NCI-H748 (cell line): Measurements from ENCODE around the gene SLC22A4.

Experiments
- DNase-seq: peaks from one replicate; lab custom pipeline; 2025; ENCODE audit not compliant: unreplicated experiment; lab: John Stamatoyannopoulos, UW

Gene SLC22A4

DNA sequence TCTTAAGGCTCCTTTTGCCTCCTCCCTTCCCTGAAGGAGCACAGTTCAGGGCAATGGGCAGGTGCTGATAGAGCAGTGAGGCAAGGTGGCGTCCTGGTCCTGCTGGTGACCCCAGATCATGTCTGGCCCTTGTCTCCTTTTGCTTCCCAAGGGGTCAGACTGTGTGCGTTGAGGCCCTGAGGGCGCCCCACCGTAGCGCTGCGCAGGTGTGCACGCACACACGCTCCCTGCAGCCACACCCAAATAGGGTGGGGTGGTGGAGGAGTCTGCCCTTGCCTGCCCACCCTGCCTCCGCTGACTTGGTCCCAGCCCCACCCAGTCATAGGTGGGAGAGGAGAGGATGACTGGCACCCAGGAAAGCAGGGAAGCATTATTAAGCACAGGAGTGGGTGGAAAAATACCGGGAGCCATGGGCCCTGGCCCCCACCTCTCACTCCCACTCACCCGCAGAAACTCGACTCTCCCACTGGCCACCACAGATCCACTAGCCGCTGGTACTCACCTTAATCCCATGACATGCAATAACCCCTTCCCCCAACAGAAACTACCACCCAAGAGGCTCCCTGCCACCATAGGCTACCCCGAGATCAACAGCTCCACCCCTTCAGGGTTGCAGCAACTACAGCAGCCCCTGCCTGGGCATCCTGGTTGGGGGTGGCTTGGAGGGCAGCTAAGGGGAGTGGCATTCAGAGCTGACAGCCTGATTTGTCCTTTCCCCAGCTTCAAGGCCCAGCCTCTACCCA lies 20.0 kb upstream of the SLC22A4 start:
- peak; percentile 27 for DNase-seq

DNA sequence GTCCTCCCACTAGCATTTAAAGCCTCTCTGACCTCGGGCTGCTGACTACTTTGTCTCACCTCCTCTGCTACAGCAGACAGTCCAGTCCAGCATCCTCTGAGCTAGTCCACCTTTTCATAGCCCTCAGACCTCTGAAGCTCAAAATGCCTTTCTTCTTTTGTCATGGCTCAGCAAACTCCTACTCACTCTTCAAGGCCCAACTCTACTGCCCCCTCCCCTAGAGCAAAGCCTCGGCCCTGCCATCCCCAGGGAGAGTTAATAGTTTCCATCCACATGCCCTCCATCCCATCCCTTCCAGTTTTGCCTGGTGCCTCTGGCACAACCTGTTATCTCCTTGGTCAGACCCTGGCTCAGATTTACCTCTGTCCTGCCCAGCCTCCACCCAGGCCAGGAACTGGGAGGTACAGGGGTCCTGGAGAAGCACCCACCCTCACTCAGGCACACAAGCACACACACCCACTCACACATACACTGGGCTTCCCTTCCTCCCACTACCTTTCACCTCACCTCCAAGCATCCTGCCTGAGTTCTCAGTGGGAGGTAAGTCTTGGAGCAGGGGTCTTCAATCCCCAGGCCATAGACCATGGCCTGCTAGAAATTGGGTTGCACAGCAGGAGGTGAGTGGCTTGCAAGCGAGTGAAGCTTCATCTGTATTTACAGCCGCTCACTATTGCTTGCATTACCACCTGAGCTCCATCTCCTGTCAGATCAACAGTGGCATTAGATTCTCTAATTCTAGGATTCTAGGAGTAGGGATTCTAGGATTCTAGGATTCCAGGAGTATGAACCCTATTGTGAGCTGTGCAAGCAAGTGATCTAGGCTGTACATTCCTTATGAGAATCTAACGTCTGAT lies 18.6 kb upstream of the SLC22A4 start:
- no peak for DNase-seq

DNA sequence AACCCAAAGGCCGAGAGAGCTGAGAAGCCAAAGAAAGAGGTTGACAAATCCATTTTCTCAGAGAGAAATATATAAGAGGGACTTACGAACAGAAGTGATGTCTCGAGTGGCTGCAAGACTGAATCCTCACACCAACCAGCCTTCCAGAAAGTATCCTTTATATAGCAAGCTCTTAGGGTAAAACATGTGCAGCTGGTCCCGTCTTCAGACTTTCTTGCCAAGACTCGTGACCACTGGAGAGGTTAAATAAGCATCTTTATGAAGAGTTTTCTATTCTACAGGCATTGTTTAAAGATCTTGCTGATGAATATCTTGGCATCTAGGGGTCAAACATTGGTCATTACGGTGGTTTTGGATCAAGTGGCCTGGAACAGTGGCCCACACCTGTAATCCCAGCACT lies 16.9 kb upstream of the SLC22A4 start:
- no peak for DNase-seq

DNA sequence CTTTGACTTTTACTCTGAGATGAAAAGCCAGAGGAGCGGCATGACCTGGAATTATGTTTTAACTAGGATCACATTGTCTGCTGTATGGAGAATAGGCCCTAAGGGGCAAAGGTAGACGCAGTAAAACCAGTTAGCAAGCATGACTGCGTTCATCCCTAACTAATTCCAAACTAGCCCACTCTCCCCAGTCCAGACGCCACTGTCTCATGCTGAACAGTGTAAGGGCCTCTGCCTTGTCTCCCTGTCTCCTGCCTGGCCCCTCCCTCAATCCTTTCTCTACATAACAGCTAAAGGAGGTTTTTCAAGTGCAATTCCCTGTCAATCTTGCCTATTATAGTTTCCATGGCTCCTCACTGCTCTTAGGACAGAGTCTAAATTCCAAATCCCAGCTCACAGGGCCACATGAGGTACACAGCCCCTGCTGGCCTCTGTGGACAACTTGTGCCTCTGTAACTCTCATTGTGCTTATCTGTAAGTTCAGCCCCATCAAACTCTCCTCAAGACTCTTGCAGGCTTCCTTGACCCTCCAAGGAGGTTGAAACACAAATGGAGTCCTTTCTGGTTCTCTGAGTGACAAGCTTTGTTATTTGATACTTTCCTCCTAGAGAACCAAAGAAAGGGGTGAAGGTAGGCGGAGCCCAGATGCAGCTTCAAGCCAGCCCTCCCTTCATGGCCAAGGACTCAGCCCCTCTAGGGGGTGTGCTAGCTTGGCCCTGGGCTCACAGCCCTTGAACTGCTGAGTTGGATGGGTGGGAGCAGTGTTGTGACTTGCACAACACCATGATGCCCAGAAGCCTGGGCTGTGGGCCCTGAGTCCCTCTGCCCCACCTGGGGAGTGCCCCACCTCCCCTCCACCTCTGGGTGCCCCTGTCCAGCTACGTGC lies 16.0 kb upstream of the SLC22A4 start:
- DNase-seq = no peak

GRCh38 chr5:132279801-132280200 lies 14.4 kb upstream of the SLC22A4 start:
- no peak for DNase-seq

GRCh38 chr5:132280371-132281240 lies 13.6 kb upstream of the SLC22A4 start:
- DNase-seq = no peak

DNA sequence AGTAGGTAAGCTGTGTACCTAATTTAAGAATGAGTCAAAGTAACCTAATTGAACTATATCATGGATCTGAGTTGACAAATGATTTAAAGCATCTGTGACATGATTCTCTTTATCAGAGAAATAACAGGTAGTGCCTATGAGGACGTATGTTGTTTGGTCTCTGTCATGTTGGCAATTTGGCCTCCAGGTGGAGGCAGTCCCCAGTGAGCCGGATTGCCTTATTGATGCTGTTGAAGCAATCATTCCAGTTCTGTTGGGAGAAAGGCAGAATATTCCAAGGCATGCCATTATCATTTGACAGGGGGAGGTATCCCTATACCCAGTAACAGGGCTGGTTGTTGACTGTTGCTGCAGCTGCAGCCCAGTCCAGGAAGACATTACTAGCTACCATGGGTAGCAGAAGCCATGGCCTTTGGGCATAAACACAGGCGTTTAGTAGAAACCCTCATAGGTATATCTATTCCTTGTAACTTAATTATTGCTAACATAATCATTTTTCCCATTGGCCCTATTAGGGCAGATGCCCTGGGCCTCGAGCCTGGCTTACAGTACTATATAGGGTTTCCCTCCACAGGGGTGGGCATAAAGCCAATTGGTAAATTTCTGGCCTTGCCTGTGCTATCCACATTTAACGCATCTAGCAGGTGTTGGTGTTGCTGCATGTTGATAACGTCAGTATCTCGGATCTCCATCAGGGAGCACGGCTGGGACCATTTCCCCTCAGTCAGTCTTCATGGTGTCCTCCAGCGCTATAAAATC lies 12.2 kb upstream of the SLC22A4 start:
- DNase-seq = no peak

DNA sequence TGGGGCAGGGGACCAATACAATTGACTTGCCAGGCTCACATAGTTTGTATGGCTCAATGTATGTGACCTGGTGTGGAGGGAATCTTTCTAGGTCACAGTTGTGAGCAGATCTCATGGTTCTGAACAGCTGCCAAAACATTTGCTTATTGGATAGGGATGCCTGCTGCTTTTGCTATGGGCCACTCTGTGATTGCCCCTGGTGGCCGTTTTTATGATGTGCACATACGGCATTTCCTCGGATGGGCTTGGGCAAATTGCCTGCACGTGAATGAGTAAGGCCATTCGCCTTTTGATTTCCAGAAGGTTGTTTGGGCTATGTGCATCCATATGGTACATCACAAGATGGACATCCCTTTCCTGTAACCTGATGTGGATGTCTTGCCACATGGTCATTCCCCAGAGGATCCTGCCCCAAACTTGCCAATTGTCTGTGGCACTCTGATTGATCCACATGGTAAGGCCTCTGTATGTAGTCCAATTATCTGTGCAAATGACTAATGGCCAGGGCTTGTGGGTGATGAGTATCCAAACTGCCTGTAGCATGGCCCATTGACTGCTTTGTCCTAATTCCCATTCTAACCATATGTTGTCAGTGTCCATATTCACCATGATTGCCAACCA lies 10.7 kb upstream of the SLC22A4 start:
- peak; percentile 48 for DNase-seq

DNA sequence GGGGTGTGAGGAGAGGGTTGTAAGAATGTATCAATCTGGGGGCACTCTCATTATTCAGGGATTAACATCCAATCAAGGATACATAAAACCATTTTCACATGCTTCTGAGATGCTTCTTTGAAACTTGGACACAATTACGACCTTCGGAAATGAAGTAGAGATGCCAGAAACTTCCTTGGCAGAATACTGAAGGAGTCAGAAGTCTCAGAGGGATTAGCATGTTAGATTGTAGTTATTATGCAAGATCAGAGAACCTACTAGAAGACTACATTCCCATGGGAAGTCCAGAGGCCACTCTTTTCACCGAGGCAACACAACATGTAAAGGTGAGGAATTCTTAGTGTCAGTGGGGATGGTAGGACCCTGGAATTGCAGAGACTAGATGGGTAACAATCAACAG lies 5.1 kb upstream of the SLC22A4 start:
- no peak for DNase-seq

DNA sequence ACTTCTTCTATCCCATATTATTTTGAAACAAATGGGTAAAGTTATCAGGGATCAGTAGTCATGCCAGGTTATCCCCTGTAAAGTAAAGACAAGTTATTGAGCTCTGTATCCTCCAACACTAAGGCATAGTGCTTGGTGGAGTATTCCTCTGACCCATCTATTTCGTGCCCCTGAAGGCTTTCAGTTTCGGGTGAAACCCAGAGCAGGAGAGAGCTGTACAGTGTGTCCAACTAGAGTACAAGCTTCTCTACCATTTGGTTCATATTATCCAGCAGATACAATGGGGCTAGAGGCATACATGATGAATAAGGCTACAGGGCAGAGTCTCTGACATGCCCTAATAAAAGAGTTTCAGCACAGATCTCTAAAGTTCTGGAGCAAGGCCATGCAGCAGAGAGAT lies 3.2 kb upstream of the SLC22A4 start:
- DNase-seq = no peak

- peak; percentile 95 for DNase-seq
Observed at GRCh38 chr5:132293066-132293991, 865 bp upstream of the SLC22A4 start.

DNA sequence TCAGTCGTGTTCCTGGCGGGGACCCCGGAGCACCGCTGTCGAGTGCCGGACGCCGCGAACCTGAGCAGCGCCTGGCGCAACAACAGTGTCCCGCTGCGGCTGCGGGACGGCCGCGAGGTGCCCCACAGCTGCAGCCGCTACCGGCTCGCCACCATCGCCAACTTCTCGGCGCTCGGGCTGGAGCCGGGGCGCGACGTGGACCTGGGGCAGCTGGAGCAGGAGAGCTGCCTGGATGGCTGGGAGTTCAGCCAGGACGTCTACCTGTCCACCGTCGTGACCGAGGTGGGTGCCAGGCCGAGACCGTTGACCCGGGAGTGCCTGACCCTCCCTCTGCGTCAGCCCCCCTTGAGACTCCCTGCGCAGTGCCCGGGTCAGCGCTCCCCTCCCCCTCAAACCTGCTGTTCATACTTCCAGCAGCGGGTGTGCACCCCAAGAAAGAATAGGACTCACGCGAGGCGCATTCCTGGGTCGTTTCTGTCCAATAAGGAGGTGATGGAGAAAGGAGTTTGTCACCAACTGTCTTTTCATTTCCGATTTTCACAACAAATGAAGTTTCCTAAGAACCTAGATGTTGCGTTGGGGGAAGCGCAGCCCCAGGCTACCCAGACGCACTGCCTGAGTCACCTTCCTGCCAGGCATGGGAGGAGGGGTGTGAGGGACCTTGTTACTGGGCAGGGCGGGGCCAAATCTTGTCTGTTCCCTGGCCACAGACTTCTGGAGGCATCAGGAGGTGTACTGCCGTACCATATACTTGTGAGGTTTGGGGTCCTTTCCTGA lies 722 bp downstream of the SLC22A4 start:
- DNase-seq = peak; percentile 52

DNA sequence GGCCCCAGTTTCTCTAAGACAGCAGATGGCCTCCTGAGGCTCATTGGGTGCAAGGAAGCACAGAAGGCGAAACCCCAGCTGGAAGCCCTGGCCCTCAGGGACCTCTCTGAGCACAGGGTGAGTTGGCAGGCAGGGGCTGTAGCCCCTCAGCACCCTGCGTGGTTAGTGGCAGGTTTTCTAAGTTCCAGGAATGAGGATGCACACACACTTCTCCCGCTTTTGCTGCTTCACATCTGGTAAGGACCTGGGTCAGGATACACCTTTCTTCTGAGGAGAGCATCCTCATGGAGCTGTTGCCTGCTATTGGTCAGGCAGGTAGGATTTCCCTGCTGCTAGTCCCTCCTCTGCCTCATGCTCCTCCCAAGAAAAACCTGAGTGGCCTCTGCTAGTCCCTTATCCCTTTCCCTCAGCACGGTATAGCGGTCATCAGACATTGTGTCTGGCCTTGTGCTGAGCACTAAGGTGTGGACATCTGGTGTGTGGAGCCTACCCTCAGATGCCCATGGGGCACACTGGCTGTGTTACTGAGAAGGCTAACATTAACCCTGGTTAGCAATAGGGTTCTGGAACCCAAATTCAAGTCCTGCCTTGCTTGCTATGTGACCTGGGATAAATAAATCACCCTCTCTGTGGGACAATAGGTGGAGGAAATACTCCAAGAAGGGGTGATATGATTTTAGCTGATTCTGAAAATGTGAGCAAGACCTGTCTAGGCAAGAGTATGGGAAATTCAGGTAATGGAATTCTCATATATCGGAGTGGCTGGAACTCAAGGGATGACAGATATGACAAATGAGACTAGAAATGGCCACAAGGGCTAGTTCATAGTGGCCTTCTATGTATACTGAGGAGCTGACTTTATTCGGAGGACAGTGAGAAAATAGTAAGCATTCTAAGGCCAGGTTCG lies 1.6 kb downstream of the SLC22A4 start:
- DNase-seq = no peak

DNA sequence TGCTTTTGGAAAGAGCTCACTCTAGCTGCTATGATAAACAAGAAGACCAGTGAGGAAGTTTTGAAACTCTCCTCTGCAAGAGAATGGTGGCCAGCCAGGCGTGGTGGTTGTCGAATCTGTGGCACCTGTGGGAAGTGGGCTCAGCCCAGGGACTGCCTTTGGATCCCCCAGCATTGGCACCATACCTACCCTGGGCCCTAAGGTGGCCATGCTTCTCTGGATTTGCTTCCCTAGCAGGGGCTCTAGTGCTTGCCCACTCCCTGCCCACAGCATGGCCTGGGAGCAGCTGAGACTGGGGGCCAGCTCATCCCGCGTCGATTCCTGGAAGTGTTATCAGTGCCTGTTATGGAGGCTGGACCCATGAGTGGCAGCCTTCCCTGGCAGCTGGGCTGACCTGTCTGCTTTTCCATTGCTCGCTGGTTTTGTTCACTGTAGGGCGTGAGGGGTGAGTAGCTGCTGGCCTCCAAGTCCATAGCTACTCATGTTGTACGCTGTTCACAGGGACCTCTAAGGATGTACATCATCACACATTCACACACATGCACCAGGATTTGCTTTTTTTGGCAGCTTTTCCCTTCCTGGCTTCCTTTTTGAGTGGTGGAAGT lies 2.3 kb downstream of the SLC22A4 start:
- no peak for DNase-seq

GRCh38 chr5:132297211-132297940 lies 3.2 kb downstream of the SLC22A4 start:
- no peak for DNase-seq
